SU-DHL-6 (cell line): ENCODE results near the gene TUBB.

ENCODE experiments used
- H2AFZ ChIP-seq: fragments of 200-600 bp; sonication (generic); 2 replicates; pipeline ENCODE4 v1.6.1; 2014; ENCODE audit warnings: low read depth, mild to moderate bottlenecking, moderate library complexity, mixed read lengths, antibody characterized with exemption, low read length; ENCODE audit not compliant: severe bottlenecking
- H3F3A ChIP-seq: fragments of 200-600 bp; shearing (Covaris generic); 2 replicates; pipeline ENCODE4 v1.6.0; 2016; ENCODE audit warnings: antibody characterized with exemption, mild to moderate bottlenecking; ENCODE audit not compliant: insufficient read depth
- H3K27ac ChIP-seq: fragments of 200-600 bp; sonication (generic); 2 replicates; pipeline ENCODE4 v1.5.1; 2016; ENCODE audit warnings: low read depth, mild to moderate bottlenecking, low read length, moderate library complexity, mixed read lengths
- H3K27me3 ChIP-seq: fragments of 200-600 bp; sonication (generic), shearing (Covaris generic); 2 replicates; pipeline ENCODE4 v1.6.0; 2014; ENCODE audit warnings: mild to moderate bottlenecking, low read length
- H3K36me3 ChIP-seq: fragments of 200-600 bp; sonication (generic); 2 replicates; pipeline ENCODE4 v1.6.1; 2014; ENCODE audit warnings: mild to moderate bottlenecking, low read length, mixed read lengths
- H3K4me2 ChIP-seq: fragments of 300-600, 200-600 bp; shearing (Covaris generic), sonication (generic); 2 replicates; pipeline ENCODE4 v1.6.0; 2014; ENCODE audit warnings: low read length, low read depth, mild to moderate bottlenecking; ENCODE audit not compliant: poor library complexity, severe bottlenecking
- H3K4me3 ChIP-seq: fragments of 200-600 bp; sonication (generic); 2 replicates; pipeline ENCODE4 v1.5.1; 2014; ENCODE audit warnings: antibody characterized with exemption, low read length, mild to moderate bottlenecking, mixed read lengths; ENCODE audit not compliant: insufficient read depth, poor library complexity, severe bottlenecking
- H3K79me2 ChIP-seq: fragments of 200-600 bp; sonication (generic); 2 replicates; pipeline ENCODE4 v1.6.1; 2014; ENCODE audit warnings: mild to moderate bottlenecking, low read length, moderate library complexity; ENCODE audit not compliant: insufficient read depth
- H3K9ac ChIP-seq: fragments of 200-600 bp; sonication (generic); 2 replicates; pipeline ENCODE4 v1.7.0; 2014; ENCODE audit warnings: mild to moderate bottlenecking, low read length
- H3K9me2 ChIP-seq: fragments of 200-600 bp; sonication (generic); replicated peaks from 2 replicates; pipeline ENCODE4 v1.6.1; 2014; ENCODE audit warnings: low read length; ENCODE audit not compliant: insufficient read depth
- H3K9me3 ChIP-seq: fragments of 200-600 bp; sonication (generic); 2 replicates; pipeline ENCODE4 v1.6.1; 2014; ENCODE audit warnings: low read length, mixed read lengths; ENCODE audit not compliant: insufficient read depth
- H4K20me1 ChIP-seq: fragments of 200-600 bp; sonication (generic); 2 replicates; pipeline ENCODE4 v1.6.1; 2014; ENCODE audit warnings: low read depth, mild to moderate bottlenecking, antibody characterized with exemption, low read length, moderate library complexity, mixed read lengths
- EZH2phosphoT487 ChIP-seq: fragments of 200-600 bp; sonication (generic), shearing (Covaris generic); conservative IDR thresholded peaks from 2 replicates; pipeline ENCODE4 v1.6.1; 2018; ENCODE audit warnings: mild to moderate bottlenecking, antibody characterized with exemption, low read length, moderate library complexity, mixed read lengths
- TF ChIP-seq, protein P1 (sequence below): fragments of 200-600 bp; sonication (generic); IDR thresholded peaks from one replicate; pipeline ENCODE4 v1.5.1; 2017; ENCODE audit warnings: antibody characterized with exemption, mild to moderate bottlenecking, low read length, moderate library complexity; ENCODE audit not compliant: insufficient read depth, poor library complexity, severe bottlenecking

TUBB gene

DNA sequence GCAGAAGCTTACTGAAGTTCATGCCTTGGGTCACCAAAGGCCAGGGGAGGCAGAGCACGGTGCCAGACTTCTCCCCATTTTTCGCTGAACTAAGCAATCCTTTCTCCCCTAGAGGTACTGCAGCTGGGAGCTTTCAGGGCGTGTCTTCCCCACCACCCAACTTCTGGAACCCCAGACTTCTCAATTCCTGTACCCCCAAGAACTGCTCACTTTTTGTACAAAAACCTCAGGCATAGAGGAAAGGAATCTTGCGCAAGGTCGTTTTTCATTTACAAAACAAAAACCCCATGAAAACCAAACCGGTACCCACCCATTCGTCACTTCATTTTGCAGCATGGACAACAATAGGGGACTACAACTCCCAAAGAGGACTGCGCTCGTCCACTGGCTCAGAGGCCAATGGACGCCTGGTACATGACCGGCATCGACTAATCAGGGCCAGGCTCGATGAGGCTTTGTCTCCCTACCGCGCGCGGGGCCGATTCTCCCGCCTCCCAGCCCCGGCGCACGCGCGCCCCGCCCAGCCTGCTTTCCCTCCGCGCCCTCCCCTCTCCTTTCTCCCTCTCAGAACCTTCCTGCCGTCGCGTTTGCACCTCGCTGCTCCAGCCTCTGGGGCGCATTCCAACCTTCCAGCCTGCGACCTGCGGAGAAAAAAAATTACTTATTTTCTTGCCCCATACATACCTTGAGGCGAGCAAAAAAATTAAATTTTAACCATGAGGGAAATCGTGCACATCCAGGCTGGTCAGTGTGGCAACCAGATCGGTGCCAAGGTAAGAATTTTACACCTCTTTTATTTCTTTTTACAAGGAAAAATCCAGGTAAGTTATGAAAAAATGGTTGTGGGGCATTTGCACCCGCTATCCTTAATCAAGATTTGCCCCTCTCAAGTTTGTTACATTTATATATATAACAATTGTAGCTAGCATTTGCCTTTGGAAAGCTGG lies at the start of gene TUBB:
TSS of gene TUBB (plus strand) at position 562 of the 947 bp plus-strand sequence. CDS start at position 717, 155 bp downstream.
- H3K27me3 ChIP-seq, result no peaks in the 10 kb centered on the region
- H3F3A ChIP-seq, result peaks cover 84% of the 10 kb centered on the region
- peaks cover 15% of the 10 kb centered on the region for H4K20me1 ChIP-seq
- peaks cover 53% of the 10 kb centered on the region for H3K79me2 ChIP-seq
- peaks cover 37% of the 10 kb centered on the region for H3K36me3 ChIP-seq
- H2AFZ ChIP-seq, result peak within 1 kb of the TSS; percentile 29
- no peak for TF ChIP-seq EZH2phosphoT487
- TF ChIP-seq, protein P1, sequence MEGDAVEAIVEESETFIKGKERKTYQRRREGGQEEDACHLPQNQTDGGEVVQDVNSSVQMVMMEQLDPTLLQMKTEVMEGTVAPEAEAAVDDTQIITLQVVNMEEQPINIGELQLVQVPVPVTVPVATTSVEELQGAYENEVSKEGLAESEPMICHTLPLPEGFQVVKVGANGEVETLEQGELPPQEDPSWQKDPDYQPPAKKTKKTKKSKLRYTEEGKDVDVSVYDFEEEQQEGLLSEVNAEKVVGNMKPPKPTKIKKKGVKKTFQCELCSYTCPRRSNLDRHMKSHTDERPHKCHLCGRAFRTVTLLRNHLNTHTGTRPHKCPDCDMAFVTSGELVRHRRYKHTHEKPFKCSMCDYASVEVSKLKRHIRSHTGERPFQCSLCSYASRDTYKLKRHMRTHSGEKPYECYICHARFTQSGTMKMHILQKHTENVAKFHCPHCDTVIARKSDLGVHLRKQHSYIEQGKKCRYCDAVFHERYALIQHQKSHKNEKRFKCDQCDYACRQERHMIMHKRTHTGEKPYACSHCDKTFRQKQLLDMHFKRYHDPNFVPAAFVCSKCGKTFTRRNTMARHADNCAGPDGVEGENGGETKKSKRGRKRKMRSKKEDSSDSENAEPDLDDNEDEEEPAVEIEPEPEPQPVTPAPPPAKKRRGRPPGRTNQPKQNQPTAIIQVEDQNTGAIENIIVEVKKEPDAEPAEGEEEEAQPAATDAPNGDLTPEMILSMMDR, result no peak
- peak within 1 kb of the TSS; percentile 83 for H3K4me3 ChIP-seq
- H3K9ac ChIP-seq, result peak within 1 kb of the TSS; percentile 99
- H3K9me3 ChIP-seq, result no peaks in the 10 kb centered on the region
- peak within 1 kb of the TSS; percentile 78 for H3K4me2 ChIP-seq
- H3K9me2 ChIP-seq, result no peaks in the 10 kb centered on the region
- peak within 1 kb of the TSS; percentile 94 for H3K27ac ChIP-seq

GRCh38 chr6:30670760-30671527 lies 49.2 kb upstream of the TUBB start:
- Histone ChIP-seq H4K20me1 (no peaks in the 10 kb centered on the region), H3K79me2 (peaks cover 14% of the 10 kb centered on the region), H2AFZ (no peak overlapping the region), H3K9me2 (no peaks in the 10 kb centered on the region), H3K36me3 (peaks cover 7% of the 10 kb centered on the region; the same call in 1 of the 2 replicates), H3K4me2 (peak overlapping the region; percentile 62), H3K4me3 (no peak overlapping the region), H3K9me3 (no peaks in the 10 kb centered on the region), H3K9ac (peak overlapping the region; percentile 76; the same call in 1 of the 2 replicates), H3F3A (peaks cover 16% of the 10 kb centered on the region), H3K27ac (no peak overlapping the region), H3K27me3 (no peaks in the 10 kb centered on the region)
- TF ChIP-seq, protein P1, result no peak
- TF ChIP-seq EZH2phosphoT487, result no peak

DNA sequence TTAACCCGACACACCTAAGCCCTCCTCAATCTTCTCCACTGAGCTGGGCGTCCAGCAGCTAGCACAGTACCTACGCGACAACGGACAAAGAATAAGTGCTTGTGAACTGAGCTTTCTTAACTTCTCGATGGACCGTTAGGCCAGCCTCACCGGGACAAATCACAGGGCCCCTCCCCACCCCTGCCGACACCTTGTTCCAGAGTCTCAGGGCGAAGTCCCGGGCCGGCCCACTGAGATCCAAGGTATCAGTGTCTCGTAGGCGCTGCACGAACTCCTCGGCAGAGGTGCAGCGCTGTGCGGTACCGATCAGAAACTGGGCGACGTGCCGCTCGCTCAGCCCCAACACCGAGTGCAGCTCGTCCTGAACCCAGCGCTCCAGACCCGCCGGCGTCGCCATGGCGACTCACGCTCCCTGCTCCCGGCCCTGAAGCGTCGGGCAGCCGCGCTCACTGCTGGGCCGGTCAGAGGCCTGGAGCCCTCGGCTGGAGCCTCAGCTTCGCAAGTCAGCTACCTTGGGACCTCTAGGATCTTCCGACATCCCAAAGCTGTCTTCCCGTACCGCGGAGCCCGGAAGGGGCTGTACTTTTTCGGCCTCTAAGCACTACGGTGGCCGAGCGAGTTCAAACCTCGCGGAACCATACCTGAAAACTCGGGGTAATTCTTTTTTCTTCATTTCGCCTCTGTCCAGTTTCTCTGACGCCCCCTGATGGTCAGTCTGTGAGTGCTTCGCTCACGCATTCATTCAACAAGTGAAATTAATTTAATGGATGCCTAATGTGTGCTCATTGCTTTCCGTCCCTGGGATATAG lies 47.5 kb upstream of the TUBB start, which contains the start of gene DHX16:
TSS of gene DHX16 (minus strand) at position 562 of the 809 bp plus-strand sequence. CDS start at position 397, 165 bp downstream.
- Histone ChIP-seq H3K27me3 (no peaks in the 10 kb centered on the region), H3K9me3 (no peaks in the 10 kb centered on the region), H3K79me2 (peaks cover 14% of the 10 kb centered on the region), H2AFZ (peak within 1 kb of the TSS; percentile 75), H3K36me3 (peaks cover 13% of the 10 kb centered on the region; the same call in 1 of the 2 replicates), H3K9ac (peak within 1 kb of the TSS; percentile 76), H3F3A (peaks cover 26% of the 10 kb centered on the region), H3K9me2 (no peaks in the 10 kb centered on the region), H3K4me2 (peak within 1 kb of the TSS; percentile 62), H4K20me1 (no peaks in the 10 kb centered on the region), H3K27ac (peak within 1 kb of the TSS; percentile 20; the same call in 1 of the 2 replicates), H3K4me3 (peak within 1 kb of the TSS; percentile 91)
- TF ChIP-seq, protein P1, result peak; percentile 99
- TF ChIP-seq EZH2phosphoT487, result no peak
